ENCODE measurements around the gene EFCAB6.

The EFCAB6 gene

DNA sequence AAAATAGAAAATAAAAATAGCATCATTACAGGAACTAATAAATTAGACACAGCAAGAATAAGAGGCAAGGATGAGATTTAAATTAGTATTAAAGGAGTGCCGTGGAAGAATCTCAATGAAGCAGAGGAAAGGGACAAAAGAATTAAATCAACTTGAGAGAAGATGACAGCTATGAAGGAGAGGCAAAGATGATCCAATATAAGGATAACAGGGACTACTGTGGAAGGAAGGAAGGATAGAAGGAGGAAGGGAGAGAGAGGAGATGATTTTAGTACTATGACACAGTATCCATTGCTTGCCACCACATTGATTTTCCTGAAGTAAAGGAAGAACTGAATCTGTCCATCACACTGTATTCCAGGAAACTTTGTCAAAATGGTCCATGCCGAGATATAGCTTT, 98.0 kb downstream of the EFCAB6 start:
- in situ Hi-C loops (cut with HindIII; ENCODE audit: low sequenced_read_pairs) = no loop called here
- H3K4me3 ChIP-seq (ENCODE audit: low read depth, low read length) = no peak overlapping the region
- TF ChIP-seq CTCF (IDR thresholded peaks at IDR 0.05; ENCODE audit: low read depth, low read length, missing control alignments) = no peak

GRCh38 chr22:43711681-43712080, 100.4 kb downstream of the EFCAB6 start:
- in situ Hi-C loops (cut with HindIII; ENCODE audit: low sequenced_read_pairs) = no loop called here
- TF ChIP-seq CTCF (IDR thresholded peaks at IDR 0.05; ENCODE audit: low read depth, low read length, missing control alignments) = no peak
- no peak overlapping the region for H3K4me3 ChIP-seq (ENCODE audit: low read depth, low read length)

More for the DNA sequence above, 98.0 kb downstream of the EFCAB6 start:
- no peak for DNase-seq (ENCODE audit: low read depth)

DNA sequence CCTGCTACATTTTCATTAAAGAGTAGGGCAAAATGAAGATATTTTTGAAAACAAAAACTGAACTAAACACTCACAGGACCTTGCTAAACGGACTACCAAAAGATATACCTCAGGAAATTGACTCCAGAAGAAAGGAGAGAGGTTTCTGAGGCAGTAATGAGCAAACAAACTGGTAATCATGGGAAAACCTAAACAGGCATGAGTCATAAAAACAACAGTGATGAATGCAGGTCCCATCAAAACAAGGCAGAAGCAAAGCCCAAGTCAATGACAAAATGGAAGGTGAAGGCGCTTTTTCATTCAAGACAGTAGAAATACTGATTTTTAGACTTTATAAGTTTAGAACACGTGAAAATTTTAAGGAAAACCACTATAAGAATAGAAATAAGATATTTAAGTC, 104.5 kb downstream of the EFCAB6 start:
- no peak for TF ChIP-seq CTCF (IDR thresholded peaks at IDR 0.05; ENCODE audit: low read depth, low read length, missing control alignments)
- H3K4me3 ChIP-seq (ENCODE audit: low read depth, low read length) = no peak overlapping the region
- in situ Hi-C loops (cut with HindIII; ENCODE audit: low sequenced_read_pairs) = no loop called here
- DNase-seq (ENCODE audit: low read depth) = no peak

More at GRCh38 chr22:43711681-43712080, 100.4 kb downstream of the EFCAB6 start:
- DNase-seq (ENCODE audit: low read depth) = no peak

DNA sequence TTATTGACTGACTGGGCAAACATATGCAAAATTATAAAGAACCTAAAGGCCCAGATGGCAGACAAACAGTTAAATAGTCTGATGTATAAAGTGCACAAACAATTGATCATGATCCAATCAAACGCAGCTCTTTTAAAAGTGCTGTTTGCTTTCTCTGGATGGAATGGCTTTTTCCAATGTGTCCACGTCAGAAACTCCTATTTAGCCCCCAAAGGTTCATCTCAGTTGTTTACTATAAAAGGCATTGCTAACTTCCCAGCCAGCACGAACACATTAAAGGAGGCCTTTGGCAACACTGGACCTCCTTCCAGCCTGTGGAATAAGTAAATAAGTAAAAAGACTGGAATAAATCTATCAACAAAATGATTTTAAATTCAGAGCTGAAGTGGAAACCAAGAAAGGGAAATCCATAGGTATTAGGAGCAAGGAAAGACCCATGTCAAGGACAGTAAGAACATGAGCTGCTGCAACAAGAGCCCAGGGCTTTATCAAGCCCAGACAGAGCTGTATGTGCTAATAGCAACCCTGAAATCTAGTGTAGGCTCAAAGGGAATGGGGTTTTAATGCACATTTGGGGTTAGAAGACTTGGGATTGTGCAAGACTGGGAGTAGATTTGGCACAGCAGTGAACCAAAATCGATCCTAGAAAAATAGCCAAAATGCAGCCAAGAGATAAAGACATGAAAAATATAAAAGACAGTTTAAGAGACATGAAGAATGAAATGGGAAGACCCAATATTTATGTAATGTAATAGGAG, 105.4 kb downstream of the EFCAB6 start:
- TF ChIP-seq CTCF (IDR thresholded peaks at IDR 0.05; ENCODE audit: low read depth, low read length, missing control alignments) = no peak
- in situ Hi-C loops (cut with HindIII; ENCODE audit: low sequenced_read_pairs) = no loop called here
- H3K4me3 ChIP-seq (ENCODE audit: low read depth, low read length) = no peak overlapping the region
- DNase-seq (ENCODE audit: low read depth) = no peak

DNA sequence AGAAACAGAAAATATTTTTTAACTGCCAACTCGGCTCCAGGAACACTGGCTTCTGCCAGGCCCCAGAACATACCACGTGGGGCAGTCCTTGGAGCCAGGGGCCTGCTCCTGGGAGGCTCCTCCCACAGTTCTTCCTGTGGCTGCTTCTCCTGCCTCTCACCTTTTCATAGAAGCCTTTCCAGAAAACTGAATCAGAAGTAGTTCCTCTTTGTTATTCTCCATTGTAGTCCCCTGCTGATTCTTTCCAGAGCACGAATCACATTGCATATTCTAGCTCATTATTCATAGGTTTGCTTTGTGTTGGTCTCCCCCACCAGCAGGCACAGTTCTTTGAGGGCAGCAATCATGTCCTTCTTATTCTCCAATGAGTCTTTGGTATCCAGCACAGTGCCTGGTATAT, 106.0 kb downstream of the EFCAB6 start:
- H3K4me3 ChIP-seq (ENCODE audit: low read depth, low read length) = no peak overlapping the region
- no peak for DNase-seq (ENCODE audit: low read depth)
- in situ Hi-C loops (cut with HindIII; ENCODE audit: low sequenced_read_pairs) = no loop called here
- no peak for TF ChIP-seq CTCF (IDR thresholded peaks at IDR 0.05; ENCODE audit: low read depth, low read length, missing control alignments)

- no peak for TF ChIP-seq CTCF (IDR thresholded peaks at IDR 0.05; ENCODE audit: low read depth, low read length, missing control alignments)
- H3K4me3 ChIP-seq (ENCODE audit: low read depth, low read length) = no peak overlapping the region
- no peak for DNase-seq (ENCODE audit: low read depth)
- in situ Hi-C loops (cut with HindIII; ENCODE audit: low sequenced_read_pairs) = no loop called here
These were observed 108.1 kb downstream of the EFCAB6 start for GRCh38 chr22:43704051-43704450.

All from astrocyte of the cerebellum (primary cell).